Keratinocyte (primary cell): ENCODE results near the gene TEAD4.

Experiments used
- CTCF ChIP-seq, 3 experiments: IDR thresholded peaks in 1 of 3; conservative IDR thresholded peaks in 1 of 3; optimal IDR thresholded peaks in 1 of 3; 2 replicates in 2 of 3; 3 replicates in 1 of 3; pipeline versions ENCODE3 to v1.5.1; 2011; ENCODE audit warnings: low read length in 3 of 3, mild to moderate bottlenecking in 3 of 3, moderate library complexity in 2 of 3, control low read depth in 1 of 3, inconsistent platforms in 1 of 3; ENCODE audit not compliant: insufficient read depth in 2 of 3; ENCODE audit errors: extremely low read depth in 1 of 3
- EZH2 ChIP-seq: IDR thresholded peaks from one replicate; pipeline ENCODE4 v1.6.1; 2012; ENCODE audit warnings: inconsistent platforms, mild to moderate bottlenecking, low read length, moderate library complexity

GRCh38 chr12:2982361-2982760, 23.2 kb downstream of the TEAD4 start:
- TF ChIP-seq CTCF (optimal IDR thresholded peaks at IDR 0.05 in 1 of 3, IDR thresholded peaks at IDR 0.05 in 1 of 3, conservative IDR thresholded peaks at IDR 0.05 in 1 of 3; ENCODE audit: extremely low read depth in 1 of 3, insufficient read depth in 2 of 3, low read length in 3 of 3) (no peak), EZH2 (no peak)
